GM10266 (cell line): ENCODE data around the gene YLPM1.

Source experiments
- DNase-seq: peaks from one replicate; pipeline ENCODE4 v3.0.0; 2012; ENCODE audit errors: extremely low spot score
- TF ChIP-seq, protein P1 (sequence below): IDR thresholded peaks from 2 replicates; pipeline ENCODE4 v1.5.1; 2012; ENCODE audit warnings: mild to moderate bottlenecking, low read depth; ENCODE audit not compliant: control insufficient read depth, insufficient read depth; ENCODE audit errors: missing control alignments

Gene YLPM1

DNA sequence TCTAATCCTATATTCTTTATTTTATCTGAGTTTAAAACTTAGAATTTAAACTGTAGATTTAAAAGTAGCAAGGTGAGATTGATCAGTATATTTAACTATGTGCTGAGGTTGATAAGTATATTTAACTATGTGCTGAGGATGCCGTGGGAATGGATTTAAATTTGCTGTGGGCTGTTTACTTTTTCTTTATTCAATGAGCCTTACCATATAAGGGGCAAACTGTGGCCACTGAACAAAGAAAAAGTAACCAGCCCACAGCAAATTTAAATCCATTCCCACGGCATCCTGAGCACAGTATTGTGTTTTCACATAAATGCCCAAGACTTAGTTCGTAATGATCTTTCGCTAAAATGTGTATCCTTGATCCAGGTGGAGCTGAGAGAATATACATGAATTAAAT is 69.7 kb downstream of the YLPM1 start:
- DNase-seq = no peak
- TF ChIP-seq, protein P1, sequence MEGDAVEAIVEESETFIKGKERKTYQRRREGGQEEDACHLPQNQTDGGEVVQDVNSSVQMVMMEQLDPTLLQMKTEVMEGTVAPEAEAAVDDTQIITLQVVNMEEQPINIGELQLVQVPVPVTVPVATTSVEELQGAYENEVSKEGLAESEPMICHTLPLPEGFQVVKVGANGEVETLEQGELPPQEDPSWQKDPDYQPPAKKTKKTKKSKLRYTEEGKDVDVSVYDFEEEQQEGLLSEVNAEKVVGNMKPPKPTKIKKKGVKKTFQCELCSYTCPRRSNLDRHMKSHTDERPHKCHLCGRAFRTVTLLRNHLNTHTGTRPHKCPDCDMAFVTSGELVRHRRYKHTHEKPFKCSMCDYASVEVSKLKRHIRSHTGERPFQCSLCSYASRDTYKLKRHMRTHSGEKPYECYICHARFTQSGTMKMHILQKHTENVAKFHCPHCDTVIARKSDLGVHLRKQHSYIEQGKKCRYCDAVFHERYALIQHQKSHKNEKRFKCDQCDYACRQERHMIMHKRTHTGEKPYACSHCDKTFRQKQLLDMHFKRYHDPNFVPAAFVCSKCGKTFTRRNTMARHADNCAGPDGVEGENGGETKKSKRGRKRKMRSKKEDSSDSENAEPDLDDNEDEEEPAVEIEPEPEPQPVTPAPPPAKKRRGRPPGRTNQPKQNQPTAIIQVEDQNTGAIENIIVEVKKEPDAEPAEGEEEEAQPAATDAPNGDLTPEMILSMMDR = no peak

DNA sequence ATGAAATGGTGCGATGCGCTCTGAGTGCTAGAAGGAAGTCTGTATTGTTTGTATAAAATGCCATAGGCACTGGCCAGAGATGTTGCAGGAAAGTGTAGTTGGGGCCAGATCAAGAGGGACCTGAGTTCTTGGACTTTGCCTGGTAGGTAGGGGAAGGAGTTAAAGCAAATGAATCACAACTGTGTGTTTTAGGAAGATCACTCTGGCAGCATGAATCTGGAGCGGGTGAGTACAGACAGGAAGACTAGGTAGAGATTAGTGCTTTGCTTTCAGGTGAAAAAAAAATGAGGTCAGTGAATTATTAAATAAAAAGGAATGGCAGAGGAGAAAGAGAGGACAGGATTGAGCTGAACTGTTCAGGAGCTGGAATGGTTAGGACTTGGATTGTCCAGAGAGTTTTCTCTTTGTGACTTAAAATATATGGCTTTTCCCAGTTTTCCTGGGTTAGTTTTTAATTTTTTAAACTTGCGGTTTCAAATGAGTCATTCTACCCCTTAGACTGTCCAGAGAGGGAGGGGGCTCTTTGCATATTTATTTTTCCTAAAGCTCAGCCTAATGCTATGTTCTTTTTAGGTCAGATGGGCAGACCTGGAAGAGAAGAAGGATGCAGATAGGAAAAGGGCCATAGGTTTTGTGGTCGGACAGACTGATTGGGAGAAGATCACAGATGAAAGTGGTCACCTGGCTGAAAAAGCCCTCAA is 71.7 kb downstream of the YLPM1 start:
- TF ChIP-seq, protein P1 = no peak
- no peak for DNase-seq

DNA sequence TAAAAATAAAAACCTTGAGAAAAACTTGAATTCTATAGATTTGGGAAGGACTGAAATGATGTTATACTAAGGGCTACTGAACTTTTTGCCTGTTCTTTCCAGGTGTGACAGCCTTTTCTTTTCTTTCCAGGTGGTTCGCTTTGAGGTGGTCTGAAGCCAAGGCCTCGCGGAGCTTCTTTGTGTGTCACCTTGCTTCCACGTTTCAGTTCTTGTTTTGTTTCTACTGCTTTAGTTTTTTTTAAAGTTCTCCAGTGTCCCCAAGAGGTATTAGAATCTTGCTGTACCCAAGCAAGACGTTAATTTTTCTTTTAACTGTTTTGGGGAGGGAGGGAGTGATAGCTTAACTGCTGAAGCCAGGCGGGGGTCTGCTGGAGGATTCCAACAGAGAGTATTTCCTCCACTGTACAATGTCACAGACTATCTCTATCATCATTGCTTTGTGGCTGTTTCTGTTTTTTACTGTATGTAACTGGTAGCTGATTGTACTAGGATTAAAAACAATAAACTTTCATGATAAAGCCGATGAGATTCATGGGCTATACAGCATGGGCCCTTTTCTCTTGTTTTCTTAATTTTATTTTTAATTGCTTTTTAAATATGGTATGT is 72.6 kb downstream of the YLPM1 start:
- TF ChIP-seq, protein P1 = no peak
- no peak for DNase-seq

- DNase-seq = no peak
- TF ChIP-seq, protein P1 = no peak
Observed at GRCh38 chr14:74836251-74836960, 73.3 kb downstream of the YLPM1 start.

DNA sequence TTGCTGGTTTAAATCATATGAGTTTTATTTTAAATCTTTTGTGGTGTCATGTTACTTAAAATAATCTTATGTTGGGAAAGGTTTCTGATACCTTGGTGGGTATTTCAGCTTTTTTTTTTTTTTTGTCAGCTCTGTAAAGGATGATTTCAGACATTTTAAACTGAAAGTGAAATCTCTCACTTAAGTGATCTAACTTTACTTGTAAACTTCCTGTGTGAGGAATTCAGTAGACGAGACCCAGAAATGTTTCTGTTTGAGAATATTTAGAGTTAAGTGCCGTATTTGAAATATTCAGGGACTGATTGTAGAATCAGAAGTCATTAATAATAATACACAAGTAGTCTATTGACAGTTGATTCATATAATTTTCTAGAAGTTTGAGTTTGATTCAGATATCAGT is 75.0 kb downstream of the YLPM1 start:
- no peak for DNase-seq
- TF ChIP-seq, protein P1 = no peak

- DNase-seq = no peak
- TF ChIP-seq, protein P1 = no peak
Observed at GRCh38 chr14:74840603-74841030, 77.5 kb downstream of the YLPM1 start.
